D721Med (cell line): ENCODE results near the gene DNAJC21.

Experiments
- DNase-seq: peaks from one replicate; pipeline ENCODE4 v3.0.0; 2011; ENCODE audit warnings: low spot score; ENCODE audit not compliant: insufficient read length
- FAIRE-seq: peaks from 2 replicates; lab custom pipeline; 2011; peaks lifted over from hg19 to GRCh38; lab: Jason Lieb, UNC
- TF ChIP-seq, protein P1 (sequence below): IDR thresholded peaks from 2 replicates; pipeline ENCODE4 v1.5.1; 2012; ENCODE audit warnings: mild to moderate bottlenecking, control low read depth; ENCODE audit not compliant: insufficient read depth; ENCODE audit errors: missing control alignments

DNAJC21 gene

DNA sequence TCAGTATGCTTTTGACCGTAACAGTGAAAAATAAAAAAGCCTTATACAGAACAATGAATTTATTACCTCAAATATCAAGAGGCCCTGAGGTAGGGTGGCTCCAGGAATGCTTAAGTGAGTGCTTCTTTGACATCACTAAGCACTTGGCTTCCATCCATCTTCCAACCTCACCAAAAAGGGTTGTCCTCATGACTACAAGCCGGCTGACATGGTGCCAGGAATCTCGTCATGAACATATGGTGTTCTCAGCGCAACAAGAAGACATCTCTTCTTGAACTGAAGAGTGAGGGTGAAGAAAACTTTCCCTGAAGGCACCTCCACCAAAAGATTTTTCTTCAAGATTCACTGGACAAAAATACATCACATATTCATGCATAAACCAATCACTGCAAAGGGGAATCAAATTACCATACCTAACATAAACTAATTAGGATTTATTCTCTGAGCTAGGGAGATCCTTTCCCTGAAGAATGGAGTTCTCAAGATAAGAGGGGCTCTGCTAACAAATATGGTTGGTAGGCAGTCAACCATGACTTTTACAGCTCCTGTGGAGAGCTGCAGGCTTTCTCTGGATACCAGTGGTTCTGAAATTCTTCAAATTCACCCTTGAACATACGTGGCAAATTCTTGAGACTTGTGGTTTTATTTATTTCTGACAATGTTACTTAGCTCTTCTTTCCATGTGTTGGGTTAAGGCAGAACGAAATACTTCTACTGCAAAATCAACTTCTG lies 68.9 kb downstream of the DNAJC21 start:
- no peak for DNase-seq
- TF ChIP-seq, protein P1, sequence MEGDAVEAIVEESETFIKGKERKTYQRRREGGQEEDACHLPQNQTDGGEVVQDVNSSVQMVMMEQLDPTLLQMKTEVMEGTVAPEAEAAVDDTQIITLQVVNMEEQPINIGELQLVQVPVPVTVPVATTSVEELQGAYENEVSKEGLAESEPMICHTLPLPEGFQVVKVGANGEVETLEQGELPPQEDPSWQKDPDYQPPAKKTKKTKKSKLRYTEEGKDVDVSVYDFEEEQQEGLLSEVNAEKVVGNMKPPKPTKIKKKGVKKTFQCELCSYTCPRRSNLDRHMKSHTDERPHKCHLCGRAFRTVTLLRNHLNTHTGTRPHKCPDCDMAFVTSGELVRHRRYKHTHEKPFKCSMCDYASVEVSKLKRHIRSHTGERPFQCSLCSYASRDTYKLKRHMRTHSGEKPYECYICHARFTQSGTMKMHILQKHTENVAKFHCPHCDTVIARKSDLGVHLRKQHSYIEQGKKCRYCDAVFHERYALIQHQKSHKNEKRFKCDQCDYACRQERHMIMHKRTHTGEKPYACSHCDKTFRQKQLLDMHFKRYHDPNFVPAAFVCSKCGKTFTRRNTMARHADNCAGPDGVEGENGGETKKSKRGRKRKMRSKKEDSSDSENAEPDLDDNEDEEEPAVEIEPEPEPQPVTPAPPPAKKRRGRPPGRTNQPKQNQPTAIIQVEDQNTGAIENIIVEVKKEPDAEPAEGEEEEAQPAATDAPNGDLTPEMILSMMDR = no peak
- no peak for FAIRE-seq

DNA sequence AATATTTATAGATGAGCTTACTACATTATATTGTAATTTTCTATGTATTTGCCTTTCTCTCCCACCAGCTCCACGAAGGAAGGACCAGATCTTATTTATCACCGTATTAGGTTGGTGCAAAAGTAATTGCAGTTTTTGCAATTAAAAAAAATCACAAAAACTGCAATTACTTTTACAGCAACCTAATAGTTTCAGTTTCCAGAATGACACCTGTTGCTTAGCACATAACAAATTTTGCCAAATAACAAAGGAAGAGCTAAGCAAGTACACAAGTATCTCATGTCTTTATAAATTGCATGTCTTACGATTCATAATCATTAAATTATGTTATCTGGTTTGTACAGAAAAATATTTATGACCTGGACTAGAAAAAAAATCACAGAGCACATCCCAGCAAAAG lies 72.5 kb downstream of the DNAJC21 start:
- FAIRE-seq = no peak
- DNase-seq = no peak
- TF ChIP-seq, protein P1 = no peak

DNA sequence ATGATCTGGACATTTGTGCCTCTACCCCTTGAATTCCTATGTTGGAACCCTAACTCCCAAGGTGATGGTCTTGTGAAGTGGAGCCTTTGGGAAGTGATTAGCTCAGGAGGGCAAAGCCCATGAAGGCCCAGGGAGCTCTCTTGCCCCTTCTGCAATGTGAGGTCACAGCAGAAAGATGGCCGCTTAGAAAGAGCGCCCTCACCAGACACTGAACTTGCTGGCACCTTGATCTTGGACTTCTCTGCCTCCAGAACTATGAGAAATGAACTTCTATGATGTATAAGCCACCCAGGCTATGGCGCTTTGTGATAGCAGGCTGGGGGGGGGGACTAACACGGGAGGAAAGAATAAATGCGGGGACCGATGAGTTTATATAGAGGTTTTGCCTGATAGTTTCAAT lies 73.1 kb downstream of the DNAJC21 start:
- no peak for FAIRE-seq
- no peak for DNase-seq
- TF ChIP-seq, protein P1 = no peak

DNA sequence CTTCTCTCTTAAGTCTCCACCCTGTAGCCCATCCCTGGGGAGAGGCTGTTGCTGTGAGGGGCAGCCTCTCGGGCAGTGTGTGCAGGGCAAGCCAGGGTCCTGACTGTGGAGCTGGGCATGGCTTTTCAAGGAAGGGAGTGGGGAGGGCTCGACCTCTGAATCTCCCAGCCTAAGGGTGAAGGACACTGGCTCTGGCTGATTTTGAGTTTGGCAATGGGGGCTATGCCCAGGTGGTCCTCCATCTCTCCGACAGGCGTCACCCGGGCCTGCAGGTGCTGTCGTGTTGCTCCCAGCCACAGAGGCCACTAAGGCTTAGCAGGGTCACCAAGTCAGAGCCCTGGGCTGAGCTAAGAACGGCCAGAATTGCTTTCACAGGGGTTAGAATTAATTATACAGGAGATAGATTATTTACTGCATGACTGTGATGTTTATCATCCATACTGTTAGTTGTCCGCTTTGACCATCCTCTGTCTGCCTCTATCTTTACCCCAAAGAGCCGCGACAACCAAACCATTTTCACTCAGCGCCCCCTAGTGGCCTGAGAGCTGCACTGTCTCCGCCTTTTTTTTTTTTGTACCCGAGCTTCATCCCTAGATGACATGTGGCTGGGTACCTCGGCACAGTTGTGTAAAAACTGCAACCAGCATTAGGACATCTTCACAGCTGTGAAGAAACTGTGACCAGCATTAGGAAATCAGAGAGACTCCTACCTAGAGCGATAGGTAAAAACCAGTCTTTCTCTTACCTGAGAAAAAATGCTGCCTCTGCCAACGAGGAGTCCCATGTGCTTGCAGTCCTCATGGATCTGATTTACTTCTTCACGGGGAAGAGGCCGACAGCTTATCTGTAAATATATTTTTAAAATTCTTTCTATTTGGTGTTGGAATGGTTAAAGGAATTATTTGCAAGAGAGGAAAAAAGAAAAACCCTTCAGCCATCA lies 73.9 kb downstream of the DNAJC21 start:
- no peak for FAIRE-seq
- TF ChIP-seq, protein P1 = peak; percentile 90
- peak; percentile 55 for DNase-seq

DNA sequence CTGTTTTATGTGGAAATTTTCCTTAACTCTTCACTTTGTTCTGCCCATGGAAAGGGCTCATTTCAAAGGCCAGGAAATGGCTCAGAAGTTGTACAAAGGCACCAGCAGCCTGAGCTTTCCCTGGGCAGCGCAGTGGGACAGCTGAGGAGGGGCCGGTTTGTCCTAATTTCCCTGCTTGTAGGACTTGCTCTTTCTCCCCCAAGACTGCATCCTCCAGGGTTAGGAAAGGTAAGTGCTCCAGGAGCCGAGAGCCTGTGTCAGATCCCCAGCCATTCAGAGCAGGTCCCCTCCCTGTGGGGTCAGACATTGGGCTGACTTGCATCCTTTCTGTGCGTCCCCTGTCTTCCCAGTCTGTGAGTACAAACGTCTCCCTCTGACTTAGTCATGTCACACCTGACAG lies 74.8 kb downstream of the DNAJC21 start:
- DNase-seq (no peak), FAIRE-seq (no peak)
- TF ChIP-seq, protein P1 = no peak

DNA sequence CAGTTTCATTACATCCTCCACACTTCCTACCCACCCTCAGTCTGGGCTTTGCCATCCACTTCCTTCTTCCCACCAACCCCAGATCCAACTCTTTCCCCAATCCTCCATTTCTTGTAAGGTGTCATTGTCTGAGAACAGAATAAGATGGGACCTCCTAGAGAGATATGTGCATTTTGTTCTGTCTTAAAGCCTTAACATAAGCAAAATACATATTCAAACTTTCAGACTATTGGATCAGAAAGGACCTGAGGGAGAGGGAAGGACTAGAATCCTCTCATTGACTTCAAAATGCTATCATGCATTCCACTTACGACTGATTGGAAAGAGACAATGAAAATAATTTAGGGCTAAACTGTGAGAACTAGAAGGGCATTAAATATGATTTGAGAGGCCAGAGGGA lies 75.4 kb downstream of the DNAJC21 start:
- no peak for DNase-seq
- FAIRE-seq = no peak
- TF ChIP-seq, protein P1 = no peak
